H1 (cell line): Measurements from ENCODE around the gene MAGI3. TPM values are rescaled to one million over a fixed set of nuclear protein-coding genes. Genes with fewer than 3 reads are reported as not detected.

Source experiments
- CTCF ChIA-PET: fragments of 300-600 bp; sonication (Branson Sonifier 250); formaldehyde crosslinking; loops from one replicate; lab custom pipeline; 2021; ENCODE audit not compliant: partially characterized antibody; lab: Charles Lee
- POLR2A ChIA-PET: fragments of 300-600 bp; sonication (Branson Sonifier 250); formaldehyde crosslinking; loops from one replicate; lab custom pipeline; 2021; ENCODE audit warnings: inconsistent platforms; ENCODE audit not compliant: partially characterized antibody; lab: Charles Lee
- DNase-seq, 2 experiments: peaks; one replicate each; pipeline versions ENCODE4 v3.0.0 to v3.0.0-alpha.2; 2010 to 2022; ENCODE audit warnings: low spot score in 2 of 2, low read depth in 1 of 2, mixed read lengths in 1 of 2
- FAIRE-seq: peaks from 2 replicates; lab custom pipeline; 2011; peaks lifted over from hg19 to GRCh38; lab: Jason Lieb, UNC
- H2AFZ ChIP-seq: 2 replicates; pipeline ENCODE4 v1.8.1; 2012; ENCODE audit warnings: low read length, inconsistent platforms
- H2AK5ac ChIP-seq: 2 replicates; pipeline ENCODE4 v1.6.1; 2013; ENCODE audit warnings: low read depth, low read length
- H2BK120ac ChIP-seq: replicated peaks from 2 replicates; pipeline ENCODE3; 2013; ENCODE audit warnings: low read depth, low read length, inconsistent platforms
- H2BK12ac ChIP-seq: 2 replicates; pipeline ENCODE4 v1.6.1; 2013; ENCODE audit warnings: low read depth, low read length
- H2BK15ac ChIP-seq: 2 replicates; pipeline ENCODE4 v1.6.1; 2013; ENCODE audit warnings: low read length
- H2BK20ac ChIP-seq: 2 replicates; pipeline ENCODE4 v1.6.1; 2013; ENCODE audit warnings: low read length
- H2BK5ac ChIP-seq: 2 replicates; pipeline ENCODE4 v1.6.1; 2013; ENCODE audit warnings: low read depth, low read length
- H3K14ac ChIP-seq: 2 replicates; pipeline ENCODE4 v1.6.1; 2013; ENCODE audit warnings: inconsistent platforms; ENCODE audit not compliant: insufficient read length
- H3K18ac ChIP-seq: 2 replicates; pipeline ENCODE4 v1.6.1; 2013; ENCODE audit warnings: low read length; ENCODE audit errors: extremely low read depth
- H3K23ac ChIP-seq: 2 replicates; pipeline ENCODE4 v1.6.1; 2013; ENCODE audit warnings: inconsistent platforms; ENCODE audit not compliant: insufficient read length
- H3K23me2 ChIP-seq: 2 replicates; pipeline ENCODE4 v1.6.1; 2013; ENCODE audit warnings: low read depth, low read length
- H3K27ac ChIP-seq: 2 replicates; pipeline ENCODE4 v1.6.1; 2011; ENCODE audit warnings: low read depth, low read length, inconsistent platforms
- H3K27me3 ChIP-seq, 4 experiments: replicated peaks in 1 of 4; 1 replicate in 1 of 4; 2 replicates in 3 of 4; pipeline versions ENCODE4 v1.6.1 to v1.8.1; 2011 to 2013; ENCODE audit warnings: low read length in 3 of 4, mild to moderate bottlenecking in 3 of 4, inconsistent platforms in 2 of 4, mixed read lengths in 2 of 4, moderate library complexity in 1 of 4; ENCODE audit not compliant: control insufficient read depth in 3 of 4, insufficient read depth in 3 of 4; ENCODE audit errors: extremely low read depth in 1 of 4
- H3K36me3 ChIP-seq, 4 experiments: 2 replicates each; pipeline versions ENCODE4 v1.6.1 to v1.8.1; 2011 to 2013; ENCODE audit warnings: mild to moderate bottlenecking in 4 of 4, low read length in 3 of 4, moderate library complexity in 2 of 4, control low read depth in 1 of 4, inconsistent platforms in 1 of 4; ENCODE audit not compliant: insufficient read depth in 4 of 4, control insufficient read depth in 2 of 4
- H3K4ac ChIP-seq: replicated peaks from 2 replicates; pipeline ENCODE3; 2013; ENCODE audit warnings: low read length, low read depth, mixed read lengths, inconsistent platforms; ENCODE audit not compliant: insufficient read length
- H3K4me1 ChIP-seq, 4 experiments: replicated peaks in 1 of 4; 1 replicate in 1 of 4; 2 replicates in 3 of 4; pipeline versions ENCODE4 v1.6.1 to v1.8.1; 2011 to 2013; ENCODE audit warnings: low read length in 3 of 4, inconsistent platforms in 2 of 4, mixed read lengths in 1 of 4; ENCODE audit not compliant: insufficient read depth in 4 of 4, control insufficient read depth in 3 of 4
- H3K4me2 ChIP-seq, 2 experiments: 2 replicates each; pipeline versions ENCODE4 v1.6.1 to v1.8.1; 2011 to 2013; ENCODE audit warnings: low read depth in 2 of 2, low read length in 2 of 2, control low read depth in 1 of 2, inconsistent platforms in 1 of 2, mild to moderate bottlenecking in 1 of 2; ENCODE audit not compliant: insufficient read depth in 1 of 2
- H3K4me3 ChIP-seq, 4 experiments: fragments of 200-600, 300-600 bp in 1 of 4; sonication (generic), shearing (Covaris generic), sonication (Bioruptor Twin) in 1 of 4; 2 replicates each; pipeline versions ENCODE4 v1.5.1 to v1.8.1; 2011 to 2016; ENCODE audit warnings: low read length in 4 of 4, low read depth in 3 of 4, control low read depth in 2 of 4, inconsistent platforms in 2 of 4, mild to moderate bottlenecking in 2 of 4, mixed read lengths in 1 of 4, moderate library complexity in 1 of 4; ENCODE audit not compliant: insufficient read depth in 2 of 4; ENCODE audit errors: extremely low read depth in 1 of 4
- H3K56ac ChIP-seq: replicated peaks from 2 replicates; pipeline ENCODE3; 2013; ENCODE audit warnings: low read depth, mild to moderate bottlenecking, mixed read lengths, low read length, inconsistent platforms; ENCODE audit not compliant: insufficient read length
- H3K79me1 ChIP-seq: 2 replicates; pipeline ENCODE4 v1.6.1; 2013; ENCODE audit warnings: low read depth, low read length, control low read depth
- H3K79me2 ChIP-seq, 2 experiments: 2 replicates each; pipeline versions ENCODE4 v1.6.1 to v1.8.1; 2012 to 2013; ENCODE audit warnings: low read length in 2 of 2, mild to moderate bottlenecking in 2 of 2, inconsistent platforms in 1 of 2; ENCODE audit not compliant: insufficient read depth in 2 of 2, control insufficient read depth in 1 of 2
- H3K9ac ChIP-seq, 4 experiments: replicated peaks in 1 of 4; 1 replicate in 1 of 4; 2 replicates in 3 of 4; pipeline versions ENCODE4 v1.6.1 to v1.8.1; 2011 to 2013; ENCODE audit warnings: low read depth in 3 of 4, low read length in 3 of 4, control low read depth in 2 of 4, mild to moderate bottlenecking in 2 of 4, moderate library complexity in 2 of 4, inconsistent platforms in 1 of 4; ENCODE audit errors: extremely low read depth in 1 of 4
- H3K9me3 ChIP-seq, 2 experiments: 2 replicates each; pipeline versions ENCODE4 v1.6.1 to v1.8.1; 2012 to 2013; ENCODE audit warnings: mild to moderate bottlenecking in 2 of 2, moderate library complexity in 2 of 2, control low read depth in 1 of 2, inconsistent platforms in 1 of 2, low read depth in 1 of 2, low read length in 1 of 2, mixed read lengths in 1 of 2; ENCODE audit not compliant: insufficient read depth in 2 of 2
- H4K20me1 ChIP-seq, 2 experiments: replicated peaks in 1 of 2; 2 replicates each; pipeline versions ENCODE3 to v1.8.1; 2011 to 2013; ENCODE audit warnings: inconsistent platforms in 2 of 2, low read length in 2 of 2, mild to moderate bottlenecking in 1 of 2; ENCODE audit not compliant: insufficient read depth in 2 of 2, control insufficient read depth in 1 of 2
- H4K5ac ChIP-seq: 2 replicates; pipeline ENCODE4 v1.6.1; 2013; ENCODE audit warnings: low read length, low read depth, mixed read lengths, inconsistent platforms; ENCODE audit not compliant: insufficient read length
- H4K8ac ChIP-seq: 2 replicates; pipeline ENCODE4 v1.8.0; 2013; ENCODE audit warnings: mild to moderate bottlenecking, moderate library complexity, low read length, inconsistent platforms; ENCODE audit not compliant: insufficient read depth; ENCODE audit errors: extremely low read depth
- H4K91ac ChIP-seq: replicated peaks from 2 replicates; pipeline ENCODE3; 2013; ENCODE audit warnings: low read length, mixed read lengths, inconsistent platforms; ENCODE audit not compliant: insufficient read length
- CHD1 ChIP-seq: IDR thresholded peaks from 2 replicates; pipeline ENCODE4 v1.6.1; 2012; ENCODE audit warnings: low read depth, low read length, improper control_type of control experiment
- CHD2 ChIP-seq: IDR thresholded peaks from 2 replicates; pipeline ENCODE4 v1.6.1; 2012; ENCODE audit warnings: low read length, improper control_type of control experiment
- CREB1 ChIP-seq: IDR thresholded peaks from 2 replicates; pipeline ENCODE4 v1.6.1; 2012; ENCODE audit warnings: inconsistent platforms
- FOSL1 ChIP-seq: IDR thresholded peaks from 2 replicates; pipeline ENCODE4 v1.6.1; 2011; ENCODE audit warnings: mild to moderate bottlenecking, low read depth, low read length, moderate library complexity; ENCODE audit not compliant: insufficient read depth
- GABPA ChIP-seq: IDR thresholded peaks from 2 replicates; pipeline ENCODE4 v1.6.1; 2011; ENCODE audit warnings: mild to moderate bottlenecking, low read length, moderate library complexity, borderline replicate concordance; ENCODE audit not compliant: insufficient read depth
- GTF2F1 ChIP-seq: IDR thresholded peaks from 2 replicates; pipeline ENCODE4 v1.6.1; 2012; ENCODE audit warnings: low read depth, low read length, improper control_type of control experiment, borderline replicate concordance
- JUND ChIP-seq: IDR thresholded peaks from 2 replicates; pipeline ENCODE4 v1.6.1; 2011; ENCODE audit warnings: mild to moderate bottlenecking, improper control_type of control experiment, low read length
- NRF1 ChIP-seq: IDR thresholded peaks from 2 replicates; pipeline ENCODE4 v1.6.1; 2011; ENCODE audit warnings: mild to moderate bottlenecking, low read depth, low read length, improper control_type of control experiment
- RNF2 ChIP-seq: fragments of 200-900, 300-1000 bp; sonication (generic); IDR thresholded peaks from 2 replicates; pipeline ENCODE4 v1.7.1; 2016; ENCODE audit warnings: borderline replicate concordance, low read depth, mild to moderate bottlenecking, antibody characterized with exemption, low read length; ENCODE audit not compliant: poor library complexity, severe bottlenecking; ENCODE audit errors: missing control alignments
- SIX5 ChIP-seq: IDR thresholded peaks from 2 replicates; pipeline ENCODE4 v1.6.1; 2011; ENCODE audit warnings: mild to moderate bottlenecking, low read depth, low read length
- TCF12 ChIP-seq: IDR thresholded peaks from 2 replicates; pipeline ENCODE4 v1.6.1; 2011; ENCODE audit warnings: low read depth, mild to moderate bottlenecking, low read length
- YY1 ChIP-seq: IDR thresholded peaks from 2 replicates; pipeline ENCODE4 v1.6.1; 2011; ENCODE audit warnings: low read depth, mild to moderate bottlenecking, low read length
- WGBS, 2 experiments: shearing (Covaris generic) in 1 of 2; methylation state at CpG; one replicate each; pipeline versions ENCODE4 v1.1.6 to v1.1.7; 2013 to 2015; ENCODE audit warnings: low lambda C conversion rate in 2 of 2, mixed read lengths in 2 of 2, inconsistent platforms in 1 of 2, low coverage in 1 of 2, missing lambda C conversion rate in 1 of 2; ENCODE audit not compliant: insufficient replicate concordance in 2 of 2, insufficient coverage in 1 of 2, insufficient read length in 1 of 2; ENCODE audit errors: extremely low coverage in 1 of 2, missing lambda C conversion rate in 1 of 2; 5-methylcytosine and 5-hydroxymethylcytosine counted together
- polyA plus RNA-seq, 7 experiments: library from polyadenylated mRNA; depleted of rRNA in 3 of 7; stranded (reverse) in 5 of 7; unstranded in 2 of 7; fragments of >200 nt in 5 of 7; fragments of 200-250 nt in 2 of 7; gene quantifications; 1 replicate in 5 of 7; 2 replicates in 1 of 7; 4 replicates in 1 of 7; pipeline versions ENCODE4 v1.2.1 to v1.2.3, GENCODE V29; 2011 to 2013; ENCODE audit warnings: missing spikeins in 2 of 7, mixed read lengths in 2 of 7
- total RNA-seq: library from RNA; stranded (reverse); fragmentation: NEBNext Ultra II Directional; extraction: Animal tissue kit (Norgen Biotek cat#: 25700); gene quantifications from 2 replicates; pipeline ENCODE4 v1.2.1, GENCODE V29; 2021
- TF ChIP-seq, protein P1 (sequence below), 3 experiments: IDR thresholded peaks; 1 replicate in 2 of 3; 2 replicates in 1 of 3; pipeline versions ENCODE4 v1.5.1 to v1.6.1; 2011; ENCODE audit warnings: low read length in 3 of 3, mild to moderate bottlenecking in 3 of 3, inconsistent platforms in 2 of 3, low read depth in 1 of 3, moderate library complexity in 1 of 3; ENCODE audit not compliant: insufficient read depth in 1 of 3; ENCODE audit errors: control extremely low read depth in 1 of 3

MAGI3 gene
- total and polyA plus RNA-seq, 2 of the 8 experiments (the other 6 are each of a cell fraction or from before 2014, with no cell fraction given) = 2.3 to 7.8 TPM

DNA sequence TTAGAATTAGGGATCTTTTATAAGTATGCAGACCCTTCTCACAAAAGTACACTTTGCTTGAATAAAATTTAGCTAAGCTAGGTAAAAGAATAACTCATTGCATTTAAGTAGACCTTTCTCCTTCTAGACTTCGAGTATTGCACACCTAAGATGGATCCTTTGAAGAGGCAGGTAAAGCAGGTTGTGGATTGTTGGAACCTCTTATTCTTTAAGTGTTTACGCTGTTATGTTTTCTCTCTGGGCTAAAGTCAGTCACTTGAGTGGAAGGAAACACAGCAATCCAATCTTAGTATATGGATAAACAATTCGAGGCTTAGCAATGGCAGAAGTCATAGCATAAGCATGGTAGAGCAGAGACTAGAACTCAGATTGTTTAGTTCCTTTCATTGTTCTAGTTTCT is 11.4 kb downstream of the MAGI3 start:
- H3K14ac ChIP-seq = no peak overlapping the region
- H3K27me3 ChIP-seq = no peaks in the 10 kb centered on the region
- no peak overlapping the region for H3K4me2 ChIP-seq
- peaks cover 0 to 15% of the 10 kb centered on the region in 2 experiments; a peak in 2 of 4 replicates for H3K79me2 ChIP-seq
- no peak overlapping the region for H2AK5ac ChIP-seq
- no peak overlapping the region for H3K56ac ChIP-seq
- H3K4ac ChIP-seq = no peak overlapping the region
- H3K36me3 ChIP-seq = no peaks in the 10 kb centered on the region
- H2AFZ ChIP-seq = no peak overlapping the region
- no peak overlapping the region for H4K5ac ChIP-seq
- H3K9me3 ChIP-seq = no peaks in the 10 kb centered on the region
- H3K4me3 ChIP-seq = no peak overlapping the region
- H3K23ac ChIP-seq = no peak overlapping the region
- H3K23me2 ChIP-seq = no peaks in the 10 kb centered on the region
- FAIRE-seq (no peak), DNase-seq (no peak)
- no peak overlapping the region for H3K18ac ChIP-seq
- no peak overlapping the region for H2BK15ac ChIP-seq
- no peak overlapping the region for H2BK5ac ChIP-seq
- no peak overlapping the region for H4K8ac ChIP-seq
- ChIA-PET POLR2A (no interaction called here), CTCF (no interaction called here)
- no peak overlapping the region for H3K9ac ChIP-seq
- H2BK20ac ChIP-seq = no peak overlapping the region
- H4K91ac ChIP-seq = no peak overlapping the region
- 0 out of 2 replicates have a peak, but pooled peaks cover 2% of the 10 kb centered on the region for H3K79me1 ChIP-seq
- H3K27ac ChIP-seq = no peak overlapping the region
- H3K4me1 ChIP-seq = peaks cover 0 to 6% (median 0%) of the 10 kb centered on the region in 4 experiments; a peak in 1 of 7 replicates
- WGBS, 2 experiments = 89% methylated on average over 3 of the region's 3 CpGs; no CpG with 5 or more reads in 1 of the 2 experiments
- no peak overlapping the region for H2BK12ac ChIP-seq
- H2BK120ac ChIP-seq = no peak overlapping the region
- no peaks in the 10 kb centered on the region for H4K20me1 ChIP-seq
- TF ChIP-seq JUND (no peak), YY1 (no peak), CHD2 (no peak), CREB1 (no peak), GABPA (no peak), FOSL1 (no peak), SIX5 (no peak), NRF1 (no peak), GTF2F1 (no peak), CHD1 (no peak), RNF2 (no peak), TCF12 (no peak)
- TF ChIP-seq, protein P1, sequence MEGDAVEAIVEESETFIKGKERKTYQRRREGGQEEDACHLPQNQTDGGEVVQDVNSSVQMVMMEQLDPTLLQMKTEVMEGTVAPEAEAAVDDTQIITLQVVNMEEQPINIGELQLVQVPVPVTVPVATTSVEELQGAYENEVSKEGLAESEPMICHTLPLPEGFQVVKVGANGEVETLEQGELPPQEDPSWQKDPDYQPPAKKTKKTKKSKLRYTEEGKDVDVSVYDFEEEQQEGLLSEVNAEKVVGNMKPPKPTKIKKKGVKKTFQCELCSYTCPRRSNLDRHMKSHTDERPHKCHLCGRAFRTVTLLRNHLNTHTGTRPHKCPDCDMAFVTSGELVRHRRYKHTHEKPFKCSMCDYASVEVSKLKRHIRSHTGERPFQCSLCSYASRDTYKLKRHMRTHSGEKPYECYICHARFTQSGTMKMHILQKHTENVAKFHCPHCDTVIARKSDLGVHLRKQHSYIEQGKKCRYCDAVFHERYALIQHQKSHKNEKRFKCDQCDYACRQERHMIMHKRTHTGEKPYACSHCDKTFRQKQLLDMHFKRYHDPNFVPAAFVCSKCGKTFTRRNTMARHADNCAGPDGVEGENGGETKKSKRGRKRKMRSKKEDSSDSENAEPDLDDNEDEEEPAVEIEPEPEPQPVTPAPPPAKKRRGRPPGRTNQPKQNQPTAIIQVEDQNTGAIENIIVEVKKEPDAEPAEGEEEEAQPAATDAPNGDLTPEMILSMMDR (IDR thresholded peaks at IDR 0.05; ENCODE audit: control extremely low read depth in 1 of 3, insufficient read depth in 1 of 3, low read depth in 1 of 3, low read length in 3 of 3) = no peak
